ENCODE measurements around the gene FAM204A.

FAM204A gene

DNA sequence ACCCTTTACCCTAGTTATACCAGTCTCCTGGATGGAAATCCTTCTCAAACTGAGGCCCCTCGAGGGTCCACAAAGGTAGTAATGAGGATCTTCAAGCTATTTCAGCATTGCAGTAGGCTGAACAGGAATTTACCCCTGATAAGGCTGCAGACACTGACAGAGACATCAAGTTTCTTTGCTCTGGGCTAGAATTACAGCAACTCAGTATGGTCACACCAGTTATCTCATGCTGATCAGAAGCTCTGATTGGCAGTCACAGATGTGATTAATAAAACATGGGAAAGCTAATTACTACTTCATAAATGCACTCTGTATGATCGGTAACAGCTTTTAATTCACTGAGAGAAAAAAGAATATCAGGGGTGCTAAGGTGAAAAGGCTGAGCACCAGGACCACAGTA lies 30.6 kb downstream of the FAM204A start:
- peak; percentile 11 for DNase-seq
- H3K79me2 ChIP-seq (ENCODE audit: control insufficient read depth, insufficient read depth, low read length), result no peaks in the 10 kb centered on the region
- no peak overlapping the region for H3K4me2 ChIP-seq (ENCODE audit: low read length)
- no peak overlapping the region for H3K4ac ChIP-seq (ENCODE audit: low read depth, low read length)
- H3K27ac ChIP-seq (ENCODE audit: low read depth, low read length), result no peak overlapping the region
- no peak overlapping the region for H3K23ac ChIP-seq (ENCODE audit: low read length)
- no peak overlapping the region for H4K8ac ChIP-seq (ENCODE audit: low read depth, low read length)
- no peak overlapping the region for H3K18ac ChIP-seq (ENCODE audit: low read length)
- H2BK120ac ChIP-seq (ENCODE audit: low read depth, low read length), result no peak overlapping the region
- H2AK5ac ChIP-seq (ENCODE audit: low read length), result no peak overlapping the region
- no peak overlapping the region for H3K4me3 ChIP-seq (ENCODE audit: low read length)
- no peak overlapping the region for H2BK5ac ChIP-seq (ENCODE audit: low read length)
- H2BK15ac ChIP-seq (replicated peaks; ENCODE audit: low read depth), result no peak overlapping the region
- WGBS (ENCODE audit: extremely low coverage, insufficient coverage, low lambda C conversion rate), result no CpG with 5 or more reads among the region's 2 CpGs
- no peaks in the 10 kb centered on the region for H3K36me3 ChIP-seq (ENCODE audit: control insufficient read depth, insufficient read depth, low read length)
- no peak overlapping the region for H3K9ac ChIP-seq (ENCODE audit: low read length)
- no peaks in the 10 kb centered on the region for H3K79me1 ChIP-seq (ENCODE audit: low read length)
- no peaks in the 10 kb centered on the region for H3K27me3 ChIP-seq (ENCODE audit: insufficient read depth, low read length, poor library complexity)
- no peak overlapping the region for H4K5ac ChIP-seq (ENCODE audit: low read length)
- no peak overlapping the region for H3K56ac ChIP-seq (ENCODE audit: low read length)
- H3K4me1 ChIP-seq (ENCODE audit: control insufficient read depth, low read depth, low read length), result no peaks in the 10 kb centered on the region

DNA sequence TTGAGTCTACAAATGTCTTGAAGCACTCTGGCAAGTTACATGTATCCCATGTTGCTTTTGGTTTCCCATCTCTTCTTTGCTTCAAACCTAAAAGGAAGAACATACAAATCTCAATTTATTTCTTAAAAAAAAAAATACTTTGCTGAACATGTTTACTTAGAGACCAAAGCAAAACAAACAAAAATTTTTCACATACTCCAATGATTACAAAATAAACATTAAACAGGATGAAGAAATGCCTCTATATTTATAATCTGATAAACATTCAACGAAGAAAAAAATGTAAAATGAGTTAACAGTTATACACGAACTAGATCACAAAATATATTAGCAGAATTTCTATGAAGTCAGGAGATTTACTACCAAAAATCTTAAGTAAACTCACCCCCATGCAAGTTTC lies 31.3 kb downstream of the FAM204A start:
- no peak overlapping the region for H3K27ac ChIP-seq (ENCODE audit: low read depth, low read length)
- no peaks in the 10 kb centered on the region for H3K27me3 ChIP-seq (ENCODE audit: insufficient read depth, low read length, poor library complexity)

DNA sequence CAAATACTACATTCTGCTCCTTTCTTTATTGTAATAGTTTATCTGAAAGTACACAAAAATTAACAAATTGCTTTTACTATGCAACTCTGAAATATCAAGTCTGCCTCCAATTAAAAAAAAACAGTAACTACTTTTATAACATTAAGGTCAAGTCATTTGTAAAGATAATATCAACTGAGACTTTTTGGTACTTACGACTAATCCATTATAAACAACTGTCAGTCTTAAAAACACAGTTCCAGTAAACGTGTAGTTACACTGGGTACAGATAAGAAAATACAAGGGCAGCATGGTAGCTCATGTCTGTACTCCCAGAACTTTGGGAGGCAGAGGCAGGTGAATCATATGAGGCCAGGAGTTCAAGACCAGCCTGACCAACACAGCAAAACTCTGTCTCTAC lies 32.2 kb downstream of the FAM204A start:
- Histone ChIP-seq H3K79me1 (ENCODE audit: low read length) (no peaks in the 10 kb centered on the region), H2BK5ac (ENCODE audit: low read length) (no peak overlapping the region), H3K4me3 (ENCODE audit: low read length) (no peak overlapping the region), H3K18ac (ENCODE audit: low read length) (no peak overlapping the region), H3K27ac (ENCODE audit: low read depth, low read length) (no peak overlapping the region), H4K5ac (ENCODE audit: low read length) (no peak overlapping the region), H3K4ac (ENCODE audit: low read depth, low read length) (no peak overlapping the region), H2BK15ac (replicated peaks; ENCODE audit: low read depth) (no peak overlapping the region), H3K27me3 (ENCODE audit: insufficient read depth, low read length, poor library complexity) (no peaks in the 10 kb centered on the region), H3K56ac (ENCODE audit: low read length) (no peak overlapping the region), H2BK120ac (ENCODE audit: low read depth, low read length) (no peak overlapping the region), H3K9ac (ENCODE audit: low read length) (no peak overlapping the region), H2AK5ac (ENCODE audit: low read length) (no peak overlapping the region), H4K8ac (ENCODE audit: low read depth, low read length) (no peak overlapping the region), H3K23ac (ENCODE audit: low read length) (no peak overlapping the region), H3K4me1 (ENCODE audit: control insufficient read depth, low read depth, low read length) (no peaks in the 10 kb centered on the region), H3K36me3 (ENCODE audit: control insufficient read depth, insufficient read depth, low read length) (no peaks in the 10 kb centered on the region), H3K79me2 (ENCODE audit: control insufficient read depth, insufficient read depth, low read length) (no peaks in the 10 kb centered on the region), H3K4me2 (ENCODE audit: low read length) (no peak overlapping the region)
- no CpG with 5 or more reads among the region's 2 CpGs for WGBS (ENCODE audit: extremely low coverage, insufficient coverage, low lambda C conversion rate)
- no peak for DNase-seq

More for the DNA sequence above, 31.3 kb downstream of the FAM204A start:
- WGBS (ENCODE audit: extremely low coverage, insufficient coverage, low lambda C conversion rate), result no CpG with 5 or more reads among the region's 2 CpGs
- no peaks in the 10 kb centered on the region for H3K36me3 ChIP-seq (ENCODE audit: control insufficient read depth, insufficient read depth, low read length)
- H4K8ac ChIP-seq (ENCODE audit: low read depth, low read length), result no peak overlapping the region
- H3K79me1 ChIP-seq (ENCODE audit: low read length), result no peaks in the 10 kb centered on the region
- no peak overlapping the region for H3K18ac ChIP-seq (ENCODE audit: low read length)
- no peak for DNase-seq
- no peak overlapping the region for H3K9ac ChIP-seq (ENCODE audit: low read length)
- no peaks in the 10 kb centered on the region for H3K4me1 ChIP-seq (ENCODE audit: control insufficient read depth, low read depth, low read length)
- H4K5ac ChIP-seq (ENCODE audit: low read length), result no peak overlapping the region
- H3K4ac ChIP-seq (ENCODE audit: low read depth, low read length), result no peak overlapping the region
- H3K4me3 ChIP-seq (ENCODE audit: low read length), result no peak overlapping the region
- H2BK5ac ChIP-seq (ENCODE audit: low read length), result no peak overlapping the region
- H3K79me2 ChIP-seq (ENCODE audit: control insufficient read depth, insufficient read depth, low read length), result no peaks in the 10 kb centered on the region
- H2BK120ac ChIP-seq (ENCODE audit: low read depth, low read length), result no peak overlapping the region
- no peak overlapping the region for H3K4me2 ChIP-seq (ENCODE audit: low read length)
- H2BK15ac ChIP-seq (replicated peaks; ENCODE audit: low read depth), result no peak overlapping the region
- H3K56ac ChIP-seq (ENCODE audit: low read length), result no peak overlapping the region
- H2AK5ac ChIP-seq (ENCODE audit: low read length), result no peak overlapping the region
- no peak overlapping the region for H3K23ac ChIP-seq (ENCODE audit: low read length)

DNA sequence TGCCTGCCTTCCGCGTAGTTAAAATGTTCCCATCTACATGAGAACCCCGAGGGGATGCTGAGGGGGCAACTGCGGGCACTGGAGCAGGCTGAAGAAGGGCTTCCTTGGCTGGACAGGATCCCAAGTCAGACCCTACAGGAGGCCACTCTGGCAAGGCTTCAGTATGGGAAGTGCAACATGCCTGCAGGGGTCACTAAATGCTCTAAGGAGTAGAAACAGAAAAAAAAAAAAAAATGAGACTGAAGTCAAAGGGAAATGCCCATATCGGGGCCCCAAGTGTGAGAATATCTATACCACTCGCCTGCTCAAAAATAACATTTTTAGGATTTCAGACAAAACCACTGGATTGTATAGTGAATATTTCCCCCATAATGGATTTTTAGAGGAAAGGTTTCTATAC lies 33.5 kb downstream of the FAM204A start:
- Histone ChIP-seq H4K8ac (ENCODE audit: low read depth, low read length) (no peak overlapping the region), H2AK5ac (ENCODE audit: low read length) (no peak overlapping the region), H3K4me2 (ENCODE audit: low read length) (no peak overlapping the region), H3K9ac (ENCODE audit: low read length) (no peak overlapping the region), H3K79me1 (ENCODE audit: low read length) (no peaks in the 10 kb centered on the region), H3K4ac (ENCODE audit: low read depth, low read length) (no peak overlapping the region), H3K4me1 (ENCODE audit: control insufficient read depth, low read depth, low read length) (no peaks in the 10 kb centered on the region), H4K5ac (ENCODE audit: low read length) (no peak overlapping the region), H3K23ac (ENCODE audit: low read length) (no peak overlapping the region), H3K56ac (ENCODE audit: low read length) (no peak overlapping the region), H3K79me2 (ENCODE audit: control insufficient read depth, insufficient read depth, low read length) (no peaks in the 10 kb centered on the region), H2BK15ac (replicated peaks; ENCODE audit: low read depth) (no peak overlapping the region), H3K18ac (ENCODE audit: low read length) (no peak overlapping the region), H3K27ac (ENCODE audit: low read depth, low read length) (no peak overlapping the region), H2BK120ac (ENCODE audit: low read depth, low read length) (no peak overlapping the region), H3K4me3 (ENCODE audit: low read length) (no peak overlapping the region), H2BK5ac (ENCODE audit: low read length) (no peak overlapping the region), H3K36me3 (ENCODE audit: control insufficient read depth, insufficient read depth, low read length) (no peaks in the 10 kb centered on the region), H3K27me3 (ENCODE audit: insufficient read depth, low read length, poor library complexity) (no peaks in the 10 kb centered on the region)
- WGBS (ENCODE audit: extremely low coverage, insufficient coverage, low lambda C conversion rate), result no CpG with 5 or more reads among the region's 6 CpGs
- DNase-seq, result peak; percentile 51

DNA sequence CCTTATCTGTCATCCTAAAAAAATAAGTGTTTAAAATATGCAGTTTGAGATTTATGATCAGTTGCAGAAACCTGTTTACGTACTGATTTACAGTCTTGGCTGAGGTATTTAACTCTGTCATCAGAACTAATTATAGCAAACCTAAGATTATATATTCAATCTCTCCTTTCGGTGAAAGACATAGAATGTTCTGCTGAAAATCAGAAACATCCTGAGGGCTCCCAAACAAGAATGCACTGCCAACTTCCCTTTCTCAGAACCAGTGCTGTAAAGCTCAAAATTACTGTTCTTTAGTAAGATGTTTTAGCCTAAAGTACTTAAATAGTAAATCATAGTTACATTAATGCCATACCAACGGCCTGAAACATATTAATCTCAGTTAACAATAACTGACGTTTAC lies 34.3 kb downstream of the FAM204A start:
- Histone ChIP-seq H3K27ac (ENCODE audit: low read depth, low read length) (no peak overlapping the region), H3K36me3 (ENCODE audit: control insufficient read depth, insufficient read depth, low read length) (no peaks in the 10 kb centered on the region), H3K23ac (ENCODE audit: low read length) (no peak overlapping the region)

DNA sequence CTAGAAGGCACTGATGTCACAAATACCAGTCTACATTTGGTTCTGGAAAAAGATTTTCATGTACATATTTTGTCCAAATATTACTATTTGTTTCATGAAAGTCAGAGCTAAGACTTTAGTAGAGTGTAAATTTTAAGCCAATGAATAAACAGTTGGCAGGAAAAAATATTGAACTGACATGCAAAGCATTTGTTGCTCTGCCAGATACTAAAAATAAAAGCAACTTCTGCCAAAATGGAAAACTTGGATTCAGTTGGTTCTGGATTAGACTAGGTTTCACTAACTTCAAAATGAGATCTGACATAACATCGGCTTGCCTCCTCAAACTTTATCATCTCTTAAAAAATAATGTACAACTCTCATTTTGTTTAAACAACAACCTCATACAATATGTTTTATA lies 34.9 kb downstream of the FAM204A start:
- no peak for DNase-seq
- Histone ChIP-seq H4K8ac (ENCODE audit: low read depth, low read length) (no peak overlapping the region), H2BK120ac (ENCODE audit: low read depth, low read length) (no peak overlapping the region), H2BK15ac (replicated peaks; ENCODE audit: low read depth) (no peak overlapping the region), H3K9ac (ENCODE audit: low read length) (no peak overlapping the region), H3K27me3 (ENCODE audit: insufficient read depth, low read length, poor library complexity) (no peaks in the 10 kb centered on the region), H3K79me2 (ENCODE audit: control insufficient read depth, insufficient read depth, low read length) (no peaks in the 10 kb centered on the region), H3K4me1 (ENCODE audit: control insufficient read depth, low read depth, low read length) (no peaks in the 10 kb centered on the region), H3K56ac (ENCODE audit: low read length) (no peak overlapping the region), H3K18ac (ENCODE audit: low read length) (no peak overlapping the region), H4K5ac (ENCODE audit: low read length) (no peak overlapping the region), H3K4me3 (ENCODE audit: low read length) (no peak overlapping the region), H3K23ac (ENCODE audit: low read length) (no peak overlapping the region), H3K36me3 (ENCODE audit: control insufficient read depth, insufficient read depth, low read length) (no peaks in the 10 kb centered on the region), H3K4me2 (ENCODE audit: low read length) (no peak overlapping the region), H2BK5ac (ENCODE audit: low read length) (no peak overlapping the region), H3K27ac (ENCODE audit: low read depth, low read length) (no peak overlapping the region), H2AK5ac (ENCODE audit: low read length) (no peak overlapping the region), H3K79me1 (ENCODE audit: low read length) (no peaks in the 10 kb centered on the region), H3K4ac (ENCODE audit: low read depth, low read length) (no peak overlapping the region)
- no CpG with 5 or more reads among the region's 1 CpG for WGBS (ENCODE audit: extremely low coverage, insufficient coverage, low lambda C conversion rate)

More for the DNA sequence above, 34.3 kb downstream of the FAM204A start:
- no CpG with 5 or more reads among the region's 4 CpGs for WGBS (ENCODE audit: extremely low coverage, insufficient coverage, low lambda C conversion rate)
- H3K4me3 ChIP-seq (ENCODE audit: low read length), result no peak overlapping the region
- H4K5ac ChIP-seq (ENCODE audit: low read length), result no peak overlapping the region
- H3K4me2 ChIP-seq (ENCODE audit: low read length), result no peak overlapping the region
- H2BK15ac ChIP-seq (replicated peaks; ENCODE audit: low read depth), result no peak overlapping the region
- no peak overlapping the region for H3K9ac ChIP-seq (ENCODE audit: low read length)
- H3K56ac ChIP-seq (ENCODE audit: low read length), result no peak overlapping the region
- H2BK5ac ChIP-seq (ENCODE audit: low read length), result no peak overlapping the region
- H4K8ac ChIP-seq (ENCODE audit: low read depth, low read length), result no peak overlapping the region
- H3K4ac ChIP-seq (ENCODE audit: low read depth, low read length), result no peak overlapping the region
- H3K18ac ChIP-seq (ENCODE audit: low read length), result no peak overlapping the region
- no peaks in the 10 kb centered on the region for H3K4me1 ChIP-seq (ENCODE audit: control insufficient read depth, low read depth, low read length)
- H2BK120ac ChIP-seq (ENCODE audit: low read depth, low read length), result no peak overlapping the region
- no peaks in the 10 kb centered on the region for H3K79me1 ChIP-seq (ENCODE audit: low read length)
- H3K27me3 ChIP-seq (ENCODE audit: insufficient read depth, low read length, poor library complexity), result no peaks in the 10 kb centered on the region
- no peak for DNase-seq
- no peak overlapping the region for H2AK5ac ChIP-seq (ENCODE audit: low read length)
- no peaks in the 10 kb centered on the region for H3K79me2 ChIP-seq (ENCODE audit: control insufficient read depth, insufficient read depth, low read length)

Measured in mesendoderm (in vitro differentiated cells).